Jurkat, Clone E6-1 (cell line): Measurements from ENCODE around the gene TEAD1.

ENCODE experiments used
- DNase-seq: peaks from one replicate; pipeline ENCODE4 v3.0.0-alpha.2; 2011; ENCODE audit warnings: low read depth, low spot score
- H3K4me3 ChIP-seq: 2 replicates; pipeline ENCODE4 v1.5.1; 2011; ENCODE audit warnings: mild to moderate bottlenecking, low read length, control low read depth, moderate library complexity

Gene TEAD1

DNA sequence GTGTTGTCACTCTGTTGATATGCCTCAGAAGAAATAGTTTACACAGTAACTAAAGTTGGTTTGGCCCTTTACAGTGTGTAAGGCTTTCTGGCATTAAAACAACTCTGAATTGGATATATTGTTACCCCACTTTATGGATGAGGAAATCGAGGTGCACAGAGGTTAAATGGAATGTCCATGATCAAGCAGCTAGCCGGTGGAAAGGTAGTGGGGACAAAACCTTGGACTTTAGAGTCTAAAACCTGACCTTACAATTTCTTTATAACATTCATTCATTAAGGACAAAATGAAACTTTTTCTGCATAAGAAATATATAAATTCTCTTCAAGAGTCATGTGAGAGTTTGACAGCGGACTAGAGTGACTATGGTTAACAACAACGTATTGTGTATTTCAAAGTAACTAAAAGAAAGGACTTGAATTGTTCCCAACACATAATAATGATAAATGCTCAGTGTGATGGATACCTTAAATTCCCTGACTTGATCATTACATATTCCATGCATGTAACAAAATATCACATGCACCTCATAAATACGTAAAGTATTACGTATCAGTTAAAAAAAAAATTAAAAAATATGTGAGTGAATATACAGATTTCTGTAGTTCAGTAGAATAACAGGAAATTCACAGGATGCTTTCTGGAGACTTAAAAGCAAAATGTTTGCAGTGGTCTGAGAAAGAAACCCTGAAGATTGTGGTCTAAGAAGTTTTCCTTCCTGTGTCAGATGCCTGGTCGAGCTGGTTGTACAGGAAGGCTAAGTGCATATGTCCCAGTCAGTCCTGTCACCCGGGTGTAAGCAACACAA is 51.0 kb downstream of the TEAD1 start:
- no peak for DNase-seq

DNA sequence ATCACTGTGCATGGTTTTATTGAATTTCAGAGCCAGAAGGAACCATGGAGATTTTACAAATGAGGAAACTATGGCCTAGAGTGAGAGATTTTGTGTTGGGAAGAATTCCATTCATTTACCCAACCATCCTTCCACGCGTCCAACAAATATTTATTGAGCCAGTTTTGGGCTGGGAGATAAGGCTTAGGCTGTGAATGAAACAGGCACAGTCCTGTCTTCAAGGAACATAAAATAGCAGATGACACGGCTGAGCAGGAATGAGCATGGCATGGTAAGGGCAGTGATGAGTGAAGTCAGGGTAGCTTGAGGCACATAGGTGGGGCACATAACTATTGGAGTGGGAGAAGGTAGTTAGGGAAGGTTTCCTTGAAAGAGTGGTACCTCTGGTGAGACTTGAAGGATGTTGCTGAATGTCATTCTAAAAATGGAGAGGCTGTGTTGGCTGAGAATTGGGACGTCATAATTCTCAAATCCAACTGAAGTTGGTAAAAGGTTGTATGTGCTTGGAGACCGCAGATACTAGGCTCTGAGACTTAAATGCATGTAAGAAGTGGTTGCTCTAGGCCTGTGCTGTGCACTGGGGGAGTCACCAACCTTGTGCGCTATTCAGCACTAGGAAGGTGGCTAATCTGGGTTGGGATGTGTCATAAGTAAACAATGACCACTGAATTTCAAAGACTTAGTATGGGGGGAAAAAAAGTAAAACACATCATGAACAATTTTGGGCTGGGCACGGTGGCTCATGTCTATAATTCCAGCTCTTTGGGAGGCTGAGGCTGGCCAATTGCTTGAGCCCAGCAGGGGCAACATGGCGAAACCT is 51.9 kb downstream of the TEAD1 start:
- DNase-seq, result no peak
- H3K4me3 ChIP-seq, result no peak overlapping the region

More for the DNA sequence above, 51.0 kb downstream of the TEAD1 start:
- no peak overlapping the region for H3K4me3 ChIP-seq

DNA sequence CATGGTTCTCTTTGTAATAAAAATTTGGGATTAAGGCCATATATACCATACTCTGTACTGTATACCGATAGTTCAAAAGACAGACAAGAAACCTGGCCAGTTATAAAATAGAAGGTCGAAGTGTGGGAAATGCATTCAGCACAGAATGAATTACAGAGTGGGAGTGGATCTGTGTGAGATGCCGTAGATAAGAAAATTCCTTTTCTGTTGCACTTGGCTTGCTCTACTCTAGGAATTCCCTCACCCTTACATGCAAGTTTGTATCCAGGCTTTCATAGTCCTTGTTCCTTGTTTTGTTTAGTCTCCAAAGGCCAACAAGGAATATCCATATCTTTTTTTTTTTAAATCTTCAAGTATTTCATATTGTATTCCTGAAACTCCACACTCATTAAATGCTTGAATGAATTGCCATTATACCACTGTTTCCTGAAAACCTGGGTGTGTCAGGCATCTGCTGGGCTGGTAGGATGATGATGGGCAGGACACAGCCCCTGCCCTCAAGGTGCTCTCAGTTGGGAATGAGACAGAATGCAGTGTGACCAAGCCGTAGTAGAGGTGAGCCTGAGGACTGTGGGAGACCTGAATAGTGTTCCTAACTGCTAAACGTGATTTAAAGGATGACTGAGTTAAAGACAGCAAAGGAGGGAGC is 53.5 kb downstream of the TEAD1 start:
- DNase-seq, result no peak
- H3K4me3 ChIP-seq, result no peak overlapping the region

DNA sequence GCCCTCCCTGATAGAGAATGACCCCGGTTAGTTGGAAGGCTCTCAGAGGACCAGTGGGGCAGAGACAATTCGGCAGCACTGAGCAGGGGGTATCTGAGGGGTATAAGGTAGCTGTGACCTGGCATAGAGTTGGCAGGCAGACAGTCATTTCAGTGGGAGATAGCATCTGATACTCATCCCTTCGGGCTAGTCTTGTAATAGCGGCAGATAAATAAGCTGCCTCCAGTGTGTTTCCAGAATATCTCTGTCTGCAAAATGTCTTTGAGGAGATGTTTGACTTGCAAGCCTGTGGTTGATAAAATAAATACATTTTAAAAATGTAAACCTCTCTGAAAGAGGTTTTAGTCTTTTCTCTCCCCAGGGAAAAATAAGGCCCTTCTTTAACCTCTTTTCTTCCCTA is 54.2 kb downstream of the TEAD1 start:
- no peak for DNase-seq

DNA sequence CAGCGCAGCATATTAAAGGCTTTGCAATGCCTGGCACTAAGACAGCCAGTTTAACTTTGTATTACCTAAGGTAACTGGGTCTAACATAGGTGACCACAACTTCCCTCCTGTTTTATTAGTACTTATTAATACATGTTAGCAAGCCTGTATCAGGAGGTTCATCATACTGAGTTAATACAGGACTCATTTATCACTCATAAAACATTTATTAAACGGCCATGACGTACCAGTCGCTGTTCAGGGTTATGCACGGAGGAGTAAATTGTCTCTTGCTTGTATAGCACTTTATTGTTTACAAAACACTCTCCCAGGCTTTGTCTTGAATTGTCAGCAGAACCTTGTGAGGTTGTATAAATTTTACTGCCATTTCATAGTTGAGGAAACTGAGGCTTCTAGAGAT is 55.7 kb downstream of the TEAD1 start:
- DNase-seq, result no peak
- H3K4me3 ChIP-seq, result no peak overlapping the region

More for the DNA sequence above, 54.2 kb downstream of the TEAD1 start:
- no peak overlapping the region for H3K4me3 ChIP-seq

DNA sequence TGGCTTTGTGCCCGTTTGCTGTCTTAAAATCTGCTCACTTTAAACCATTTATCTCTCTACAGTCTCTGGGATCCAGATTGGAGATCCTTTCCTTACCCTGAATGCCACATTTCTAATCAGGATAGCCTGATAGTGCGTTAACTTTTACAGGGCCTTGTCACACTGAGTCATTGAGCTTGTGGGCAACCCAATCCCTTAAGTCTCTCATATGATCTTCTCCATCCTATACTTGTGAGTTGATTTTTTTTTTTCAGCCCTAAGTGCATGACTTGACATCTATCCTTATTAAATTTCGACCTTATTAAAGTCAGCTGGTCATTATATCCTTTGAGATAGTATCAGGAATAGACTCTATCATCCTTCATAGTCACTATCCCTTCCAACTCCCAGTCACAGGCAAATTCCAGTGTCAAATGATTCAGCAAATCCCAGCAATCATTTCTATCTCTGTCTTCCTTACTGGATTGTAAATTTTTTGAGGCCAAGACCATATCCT is 57.7 kb downstream of the TEAD1 start:
- no peak overlapping the region for H3K4me3 ChIP-seq
- no peak for DNase-seq

DNA sequence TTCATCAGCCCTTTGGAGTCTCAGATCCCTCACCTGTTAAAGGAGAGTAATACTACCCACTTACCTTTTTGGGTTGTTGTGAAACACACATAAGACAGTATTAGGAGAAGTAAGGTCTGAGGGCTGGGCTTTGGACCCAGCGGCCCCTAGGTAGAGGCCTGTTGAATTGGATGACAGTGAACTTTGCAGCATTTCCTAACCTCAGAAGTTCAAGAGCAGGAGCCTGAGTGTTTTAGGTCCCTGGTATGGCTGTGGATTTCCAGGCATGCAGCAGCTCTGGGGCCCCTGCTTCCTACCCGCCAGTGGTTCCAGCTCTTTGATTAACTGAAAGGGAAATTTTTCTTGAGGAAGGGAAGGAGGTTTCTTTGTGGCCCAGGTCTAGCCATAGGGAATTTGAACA is 58.9 kb downstream of the TEAD1 start:
- H3K4me3 ChIP-seq, result no peak overlapping the region
- no peak for DNase-seq

DNA sequence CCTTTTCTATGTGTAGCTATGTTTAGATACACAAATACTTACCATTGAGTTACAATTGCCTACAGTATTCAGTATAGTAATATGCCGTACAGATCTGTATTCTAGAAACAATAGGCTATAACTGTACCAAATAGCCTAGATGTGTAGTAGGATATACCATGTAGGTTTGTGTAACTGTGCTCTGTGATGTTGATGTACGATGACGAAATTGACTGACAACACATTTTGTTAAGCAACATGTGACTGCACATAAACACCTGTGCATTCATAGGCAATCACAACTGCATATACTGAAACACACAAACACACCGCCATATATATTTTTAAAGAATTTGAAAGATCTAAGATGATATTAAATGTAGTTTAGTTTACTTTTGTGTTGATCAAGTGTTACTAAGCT is 60.4 kb downstream of the TEAD1 start:
- H3K4me3 ChIP-seq, result no peak overlapping the region
- no peak for DNase-seq

DNA sequence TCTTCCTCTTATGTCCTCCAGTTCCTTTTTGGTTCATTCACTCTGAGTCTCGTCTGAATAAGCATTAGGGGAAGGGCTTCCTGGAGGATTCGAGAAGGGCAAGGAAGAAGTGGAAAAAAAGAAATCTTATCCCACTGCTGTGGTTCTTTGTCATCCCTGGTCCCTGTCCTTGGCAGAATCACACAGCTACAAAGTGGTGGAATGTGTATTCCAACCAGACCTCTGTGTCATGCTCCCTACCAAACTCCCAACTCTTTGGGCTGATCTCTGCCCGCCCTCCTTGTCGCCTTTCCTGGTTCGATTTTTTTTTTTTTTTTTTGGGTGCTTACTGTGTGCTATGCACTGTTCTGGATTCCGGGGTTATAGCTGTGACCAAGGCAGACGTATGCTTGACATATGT is 61.0 kb downstream of the TEAD1 start:
- H3K4me3 ChIP-seq, result no peak overlapping the region
- DNase-seq, result no peak

DNA sequence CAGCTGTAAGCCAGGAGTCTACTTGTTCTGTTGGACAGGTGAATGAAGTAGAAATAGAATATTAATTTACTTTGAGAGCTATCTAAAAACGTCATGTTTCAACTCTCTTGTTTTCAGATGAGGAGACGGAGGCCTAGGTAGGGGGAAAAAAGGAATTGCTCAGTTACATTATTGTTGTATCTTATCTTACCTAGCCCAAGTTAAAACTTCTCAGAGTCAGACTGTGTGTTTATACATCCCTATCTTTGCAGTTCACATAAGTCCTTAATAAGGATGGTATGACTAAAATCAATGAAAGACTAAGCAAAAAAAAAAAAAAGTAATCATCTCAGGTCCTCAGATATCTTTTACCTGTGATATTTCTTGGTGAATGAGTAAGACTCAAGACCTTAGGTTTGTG is 62.8 kb downstream of the TEAD1 start:
- H3K4me3 ChIP-seq, result no peak overlapping the region
- DNase-seq, result no peak

DNA sequence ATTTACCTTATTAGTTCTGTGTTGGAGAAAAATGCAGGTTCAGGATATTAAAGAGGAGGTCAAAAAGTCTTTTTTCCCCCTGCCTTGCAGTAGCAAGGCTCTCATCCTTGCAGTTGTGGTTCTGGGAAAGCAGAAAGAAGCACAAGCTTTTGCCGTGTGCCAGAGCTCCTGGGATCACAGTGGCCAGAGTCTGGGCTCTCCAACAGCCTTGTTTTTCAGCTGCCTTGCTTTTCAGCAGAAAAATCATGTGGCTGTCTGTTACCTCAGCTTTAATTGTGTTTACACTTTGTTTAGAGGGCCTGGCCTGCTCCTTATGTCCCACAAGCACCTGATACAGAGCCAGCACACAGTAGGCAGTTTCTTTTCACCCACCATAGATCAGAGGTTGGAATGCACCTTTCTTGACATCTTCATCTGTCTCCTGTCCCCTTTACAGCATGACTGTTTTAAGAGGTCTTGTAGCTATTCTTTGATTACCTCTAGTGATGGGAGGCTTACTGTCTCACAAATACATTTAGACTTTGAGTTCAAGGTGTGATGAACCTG is 67.5 kb downstream of the TEAD1 start:
- no peak overlapping the region for H3K4me3 ChIP-seq
- DNase-seq, result no peak

DNA sequence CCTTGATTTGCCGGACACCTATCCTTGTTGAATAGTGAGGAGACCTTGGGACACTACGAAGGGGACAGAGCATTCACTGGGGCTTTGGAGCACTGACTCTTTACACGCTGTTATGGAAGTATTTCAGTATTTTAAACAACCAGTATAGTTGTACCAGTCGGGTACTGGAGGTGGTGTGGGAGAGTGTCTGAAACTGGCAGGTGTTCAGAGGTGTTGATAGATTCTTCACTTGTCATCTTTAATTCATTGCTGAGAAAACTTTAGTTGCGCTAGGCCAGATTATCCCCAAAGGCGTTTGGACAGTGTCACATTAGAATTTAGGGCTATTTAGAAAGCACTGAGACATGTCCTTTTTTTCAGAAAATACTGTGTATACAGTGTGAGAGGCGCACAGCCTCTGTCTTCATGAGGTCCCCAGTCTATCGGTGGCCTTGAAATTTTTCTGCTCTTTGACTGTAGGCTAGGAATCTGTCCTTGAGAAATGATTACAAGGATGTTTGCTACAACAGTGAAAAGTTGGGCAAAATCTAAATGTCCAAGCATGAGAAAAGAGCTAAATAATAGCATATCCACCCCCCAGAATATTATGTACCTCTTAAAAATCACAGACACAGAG is 69.7 kb downstream of the TEAD1 start:
- DNase-seq, result no peak
- no peak overlapping the region for H3K4me3 ChIP-seq

DNA sequence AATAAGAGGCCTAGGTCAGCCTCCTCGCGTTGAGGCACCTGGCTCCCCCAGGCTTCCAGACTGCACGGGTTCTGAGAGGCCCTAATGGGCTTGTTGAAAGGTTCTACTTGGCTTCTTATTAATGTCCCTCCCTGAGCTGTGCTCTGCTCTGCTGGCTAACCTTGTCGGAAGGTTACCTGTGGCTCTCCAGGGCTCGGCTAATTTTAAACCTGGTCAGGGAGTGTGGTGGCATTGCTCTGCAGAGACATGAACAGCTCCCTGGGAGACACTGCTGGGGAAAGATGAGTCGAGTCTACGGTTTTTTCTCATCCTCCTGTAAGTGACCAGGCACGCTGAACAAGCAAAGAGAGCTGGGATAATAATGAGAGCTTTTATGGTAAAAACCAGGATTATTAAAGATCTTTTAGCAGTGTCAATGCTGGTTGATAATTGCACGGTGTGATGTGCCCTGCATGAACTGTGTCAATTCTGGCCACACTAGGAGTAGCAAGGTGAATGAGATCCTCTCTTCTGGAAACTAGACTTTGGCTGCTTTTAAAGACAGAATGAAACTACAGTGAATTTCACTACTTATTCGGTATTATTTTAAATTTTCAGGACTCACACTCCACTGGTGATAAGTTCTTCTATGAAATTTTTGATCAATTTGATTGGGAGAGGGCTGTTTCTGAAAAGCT is 70.7 kb downstream of the TEAD1 start:
- H3K4me3 ChIP-seq, result no peak overlapping the region
- no peak for DNase-seq

DNA sequence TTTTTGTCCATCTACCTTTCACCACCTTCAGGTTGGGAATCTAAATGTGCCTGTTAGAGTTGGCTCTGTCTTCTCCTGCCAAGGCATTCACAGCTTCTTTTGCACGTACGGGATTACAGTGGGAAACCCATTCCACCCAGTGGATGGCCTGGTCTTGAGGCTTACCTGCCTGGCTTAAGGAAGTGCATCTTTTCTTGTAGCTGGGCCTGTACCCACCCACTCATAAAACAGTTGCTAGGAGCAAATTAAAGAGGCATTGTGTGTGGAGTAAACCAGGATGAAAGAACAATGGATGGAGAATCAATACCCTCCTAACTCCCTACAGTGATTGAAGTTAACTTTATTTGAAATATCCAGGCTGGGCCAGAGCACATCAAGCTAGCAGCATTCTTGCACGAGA is 71.6 kb downstream of the TEAD1 start:
- DNase-seq, result no peak
- H3K4me3 ChIP-seq, result no peak overlapping the region

DNA sequence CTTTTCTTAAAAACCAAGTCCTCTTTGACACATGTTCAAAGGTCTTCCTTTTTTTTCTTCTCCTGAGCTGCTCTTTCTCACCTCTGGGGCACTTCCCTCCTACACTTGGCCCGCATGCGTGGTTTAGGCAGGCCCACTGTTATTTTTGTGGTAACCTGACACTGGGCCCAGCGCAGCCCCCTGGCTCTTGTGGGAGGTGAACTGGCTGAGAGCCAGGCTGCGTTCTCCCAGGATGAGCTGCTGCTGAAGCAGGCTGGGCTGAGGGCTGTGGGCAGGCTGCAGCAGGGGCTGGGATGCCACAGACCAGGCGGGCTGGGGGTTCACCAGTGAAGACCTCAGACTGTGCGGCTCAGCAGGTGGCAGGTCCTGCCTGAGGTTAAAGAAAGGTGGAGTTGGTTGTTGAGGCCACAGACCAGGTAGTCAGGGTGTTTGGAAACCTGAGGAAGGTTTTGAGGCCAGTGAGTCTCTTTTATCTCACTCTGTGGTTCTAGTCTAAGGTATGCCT is 72.4 kb downstream of the TEAD1 start:
- peak; percentile 75 for DNase-seq
- H3K4me3 ChIP-seq, result no peak overlapping the region

DNA sequence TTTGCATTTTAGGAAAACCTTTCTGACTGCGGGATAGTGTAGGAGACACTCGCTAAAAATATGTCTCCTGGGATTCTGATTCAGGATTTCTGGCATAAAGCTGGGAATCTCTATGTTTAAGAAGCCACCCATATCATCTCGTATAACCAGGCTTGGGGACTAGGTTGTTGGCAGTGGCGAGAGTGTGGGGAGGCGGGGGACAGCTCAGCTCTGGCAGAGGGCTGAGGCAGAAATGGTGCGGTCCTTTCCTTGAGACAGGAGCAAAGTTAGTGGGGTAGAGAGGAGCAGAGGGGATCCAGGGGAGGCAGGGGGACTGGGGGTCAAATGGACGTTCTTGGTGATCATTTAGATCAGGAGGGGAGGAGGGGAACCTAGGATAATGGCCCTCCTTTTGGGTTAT is 74.3 kb downstream of the TEAD1 start:
- H3K4me3 ChIP-seq, result no peak overlapping the region
- no peak for DNase-seq

DNA sequence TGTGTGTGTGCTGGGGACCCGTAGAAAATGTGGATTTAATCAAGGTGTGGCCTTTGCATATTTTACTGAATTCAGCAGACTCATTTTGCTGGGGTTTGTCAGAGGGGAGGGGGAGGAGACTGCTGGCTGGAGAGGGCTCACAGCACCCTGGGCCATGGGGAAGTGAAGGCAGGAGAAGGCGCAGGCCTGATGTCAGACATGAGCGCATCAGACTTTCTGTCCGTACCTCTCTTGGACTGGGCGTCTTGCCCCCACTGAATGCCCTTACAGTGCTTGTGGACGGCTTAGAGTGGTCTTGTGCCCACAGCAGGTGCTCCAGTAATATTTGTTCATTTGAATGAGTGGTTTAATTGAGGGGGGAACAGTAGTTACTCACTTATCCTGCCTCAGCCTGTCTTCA is 75.2 kb downstream of the TEAD1 start:
- no peak for DNase-seq

DNA sequence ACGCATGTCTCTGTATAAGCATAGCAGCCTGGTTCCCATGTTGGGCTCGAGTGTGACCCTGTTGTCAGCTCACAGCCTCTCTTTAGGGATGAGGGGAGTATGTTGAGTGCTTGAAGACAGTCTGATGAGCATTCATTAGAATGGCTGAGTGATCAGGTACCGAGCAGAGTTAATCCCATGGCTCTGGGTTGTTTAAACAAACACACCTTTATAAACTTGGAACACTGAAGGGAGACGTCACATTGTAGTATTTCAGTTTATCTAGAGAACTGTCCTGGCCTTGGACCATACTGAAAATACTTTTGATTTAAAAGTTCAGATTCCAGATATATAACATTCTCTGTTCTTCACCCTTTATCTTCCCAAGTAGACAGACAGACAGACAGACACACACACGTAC is 76.0 kb downstream of the TEAD1 start:
- DNase-seq, result no peak
- H3K4me3 ChIP-seq, result no peak overlapping the region

More for the DNA sequence above, 75.2 kb downstream of the TEAD1 start:
- no peak overlapping the region for H3K4me3 ChIP-seq
